GM19452 (cell line): ENCODE data around the gene ARID1B.
A peak's percentile ranks its signal among the peaks of the same experiment; 100 is the strongest.
"Not testable (repeated sequence)": the region's sequence is repeated elsewhere in the genome, so short reads cannot be mapped to it uniquely, and the experiment has no call there.

Experiments
- ATAC-seq: cut with Tn5 transposase; IDR thresholded peaks from one replicate; pipeline ENCODE4 v1.9.1; 2021; ENCODE audit not compliant: unreplicated experiment

ARID1B gene

DNA sequence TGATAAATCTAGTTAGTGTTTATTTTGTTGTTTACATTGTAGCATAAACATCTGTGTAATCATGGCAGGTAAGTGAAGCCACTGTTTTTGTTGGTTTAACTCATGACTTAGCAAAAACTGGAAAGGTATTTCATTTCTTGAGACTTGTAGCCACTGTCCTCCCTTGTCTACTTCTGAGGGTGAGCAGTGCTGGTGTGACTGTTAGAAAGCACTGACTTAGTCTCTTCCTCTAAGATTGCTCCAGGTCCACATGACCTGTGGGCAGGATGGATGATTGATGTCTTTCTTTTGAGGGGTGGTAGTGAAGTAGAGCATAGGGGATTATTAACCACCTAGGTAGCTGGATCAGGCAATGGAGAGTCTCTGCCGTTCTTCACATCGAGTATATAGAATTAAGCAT is 203.8 kb downstream of the ARID1B start:
- ATAC-seq: no peak

GRCh38 chr6:156982168-156982567 is 205.0 kb downstream of the ARID1B start:
- no peak for ATAC-seq

DNA sequence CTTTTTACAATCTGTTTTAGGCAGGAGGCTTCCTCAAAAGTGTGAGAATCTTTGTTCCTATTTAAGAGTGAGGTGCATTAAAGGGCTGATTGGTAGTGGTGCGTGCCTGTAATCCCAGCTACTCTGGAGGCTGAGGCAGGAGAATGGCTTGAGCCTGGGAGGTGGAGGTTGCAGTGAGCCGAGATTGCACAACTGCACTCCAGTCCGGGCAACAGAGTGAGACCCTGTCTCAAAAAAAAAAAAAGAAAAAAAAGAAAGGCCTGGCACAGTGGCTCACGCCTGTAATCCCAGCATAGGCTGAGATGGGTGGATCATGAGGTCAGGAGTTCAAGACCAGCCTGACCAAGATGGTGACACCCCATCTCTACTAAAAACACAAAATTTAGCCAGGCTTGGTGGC is 205.7 kb downstream of the ARID1B start:
- ATAC-seq: not testable (repeated sequence)

DNA sequence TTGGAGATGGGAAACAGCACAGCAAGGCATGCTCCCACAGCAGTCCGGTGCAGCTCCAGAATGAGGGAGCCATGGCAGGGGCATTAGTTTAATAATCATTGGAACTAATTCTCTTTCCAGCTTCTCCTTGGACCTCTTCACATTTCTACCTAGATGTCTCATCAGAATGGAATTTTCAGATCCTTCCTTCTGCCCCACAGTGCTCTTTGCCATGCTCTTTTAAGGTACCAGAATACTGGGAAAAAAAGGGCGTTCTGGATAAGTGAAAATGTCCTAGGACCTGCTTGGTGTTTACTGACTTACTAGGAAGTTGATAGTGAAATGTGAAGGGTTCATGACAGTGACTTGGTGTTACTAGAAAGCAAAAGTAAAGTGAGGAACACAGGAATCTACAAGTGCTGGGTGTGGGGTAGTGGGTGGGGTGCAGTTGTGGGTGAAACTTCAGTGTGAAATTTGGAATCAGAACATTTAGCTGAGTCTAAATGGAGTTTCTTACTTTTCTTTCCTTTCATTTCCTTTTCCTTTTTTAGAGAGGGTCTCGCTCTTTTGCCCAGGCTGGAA is 207.1 kb downstream of the ARID1B start:
- no peak for ATAC-seq

GRCh38 chr6:156985309-156985708 is 208.1 kb downstream of the ARID1B start:
- no peak for ATAC-seq

GRCh38 chr6:156988276-156989158 is 211.3 kb downstream of the ARID1B start:
- peak; percentile 67 for ATAC-seq

GRCh38 chr6:156989159-156989806 is 212.1 kb downstream of the ARID1B start:
- ATAC-seq: no peak

GRCh38 chr6:156992020-156992804 is 215.0 kb downstream of the ARID1B start:
- ATAC-seq: no peak

GRCh38 chr6:156993713-156994112 is 216.5 kb downstream of the ARID1B start:
- ATAC-seq: no peak

GRCh38 chr6:156994215-156995076 is 217.3 kb downstream of the ARID1B start:
- no peak for ATAC-seq

DNA sequence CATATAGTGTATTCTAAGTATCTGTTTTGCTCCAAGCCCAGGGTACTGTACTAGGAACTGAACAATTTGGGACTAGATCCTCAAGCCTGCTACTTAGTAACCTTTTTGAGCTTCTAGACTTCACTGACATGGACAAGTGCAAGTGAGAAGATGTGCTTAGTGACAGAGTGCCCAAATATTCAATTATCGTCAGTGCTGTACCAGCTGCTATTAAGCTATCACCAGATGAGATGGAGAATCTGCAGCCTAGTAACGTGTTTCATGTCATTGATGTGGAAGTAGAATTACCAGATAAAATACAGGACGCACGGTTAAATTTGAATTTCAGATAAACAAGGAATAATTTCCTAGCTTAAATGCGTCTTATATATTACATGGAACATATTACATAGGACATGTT is 218.3 kb downstream of the ARID1B start:
- ATAC-seq: no peak

- no peak for ATAC-seq
Measured at GRCh38 chr6:156996265-156996664, 219.1 kb downstream of the ARID1B start.

- ATAC-seq: no peak
Measured at GRCh38 chr6:156998794-156999330, 221.7 kb downstream of the ARID1B start.

GRCh38 chr6:156999762-157000161 is 222.6 kb downstream of the ARID1B start:
- no peak for ATAC-seq

DNA sequence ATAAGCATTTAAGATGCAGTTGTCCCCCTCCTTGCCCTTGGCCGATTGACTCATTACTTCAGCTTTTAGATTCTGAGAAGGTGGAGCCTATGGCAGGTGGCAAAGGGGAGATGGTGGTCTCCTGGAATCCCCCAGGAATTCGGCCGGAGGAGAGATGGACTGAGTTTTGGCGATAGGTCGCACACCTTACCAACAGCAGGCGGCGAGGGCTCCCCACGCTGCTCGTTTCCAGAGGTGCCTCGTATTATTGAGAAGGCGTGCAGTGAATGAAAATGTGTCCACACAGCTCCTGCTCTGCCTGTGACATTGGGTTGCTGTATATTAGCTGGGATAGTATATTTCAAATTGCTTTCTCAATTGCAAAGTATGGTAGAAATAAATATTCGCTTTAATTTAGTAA is 224.5 kb downstream of the ARID1B start:
- ATAC-seq: no peak

DNA sequence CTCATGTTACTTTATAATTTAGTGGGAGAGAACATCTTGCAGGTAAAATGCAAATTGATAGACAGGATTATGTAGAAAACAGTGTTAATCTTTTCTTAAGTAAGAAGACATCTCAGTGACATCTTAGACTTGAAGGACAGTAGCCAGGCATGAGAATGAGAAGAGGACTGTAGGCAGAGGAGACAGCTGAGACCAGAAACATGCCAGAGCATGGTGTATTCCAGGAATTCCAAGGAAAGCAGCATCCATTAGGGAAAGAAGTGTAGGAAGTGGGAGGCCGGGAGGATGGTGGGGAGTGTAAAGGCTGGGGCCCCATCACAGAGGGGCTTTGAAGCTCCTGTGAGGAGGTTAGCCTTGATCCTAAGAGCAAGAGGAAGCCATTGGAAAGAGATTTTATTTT is 225.6 kb downstream of the ARID1B start:
- ATAC-seq: no peak

DNA sequence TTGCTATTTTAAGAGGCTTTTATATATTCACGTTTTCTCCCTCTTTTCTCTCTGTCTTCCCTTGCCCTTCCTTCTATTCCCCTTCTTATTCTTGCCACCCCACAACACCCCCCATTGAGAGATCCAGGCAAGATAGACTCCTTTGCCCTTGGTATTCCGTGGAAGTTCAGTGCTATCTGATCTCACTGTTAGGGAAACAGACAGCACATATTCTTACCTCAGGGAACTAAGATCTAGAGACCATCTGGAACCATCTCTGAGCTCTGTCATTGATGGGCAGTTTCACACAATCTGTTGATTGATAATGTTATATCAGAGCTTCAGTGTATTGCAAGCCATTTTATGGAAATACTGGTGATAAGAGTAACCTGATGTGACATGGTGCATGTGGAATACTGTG is 228.8 kb downstream of the ARID1B start:
- no peak for ATAC-seq

GRCh38 chr6:157008568-157008967 is 231.4 kb downstream of the ARID1B start:
- ATAC-seq: no peak

- ATAC-seq: no peak
Measured at GRCh38 chr6:157012355-157012754, 235.2 kb downstream of the ARID1B start.

GRCh38 chr6:157013649-157014304 is 236.6 kb downstream of the ARID1B start:
- no peak for ATAC-seq
